Putamen (tissue), 1 donor: ENCODE data around the gene PDXP.

Source experiments
- DNase-seq: peaks from one replicate; pipeline ENCODE4 v3.0.0-alpha.2; 2016; ENCODE audit warnings: low spot score

Gene PDXP

GRCh38 chr22:37697538-37697835, 39.0 kb downstream of the PDXP start:
- no peak for DNase-seq

DNA sequence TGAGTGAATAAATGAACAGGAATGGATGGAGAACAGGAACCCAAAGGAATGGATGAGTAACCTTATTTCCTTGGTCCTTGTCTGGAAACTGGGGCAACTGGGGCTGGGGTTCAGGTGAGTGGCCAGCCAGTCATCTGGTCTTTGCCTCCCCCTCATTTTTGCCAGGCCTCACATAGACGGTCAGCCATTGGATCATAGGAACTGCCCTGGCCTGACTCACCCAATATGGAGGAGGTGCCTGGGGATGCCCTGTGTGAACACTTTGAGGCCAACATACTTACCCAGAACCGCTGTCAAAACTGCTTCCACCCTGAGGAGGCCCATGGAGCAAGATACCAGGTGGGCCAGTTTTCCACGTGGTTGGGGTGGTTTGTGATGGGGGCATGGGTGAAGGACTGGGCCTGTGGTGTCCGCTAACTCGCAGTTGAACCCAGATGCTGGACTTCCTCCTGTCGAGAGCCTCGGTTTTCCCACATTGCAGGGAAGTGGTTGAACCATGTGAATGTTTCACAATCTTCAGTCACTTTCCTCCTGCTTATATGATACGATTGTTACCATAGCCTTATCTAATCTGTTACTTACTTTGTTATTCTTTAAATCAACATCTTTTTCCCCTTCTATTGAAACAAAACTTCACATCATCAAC, 42.7 kb downstream of the PDXP start:
- no peak for DNase-seq

DNA sequence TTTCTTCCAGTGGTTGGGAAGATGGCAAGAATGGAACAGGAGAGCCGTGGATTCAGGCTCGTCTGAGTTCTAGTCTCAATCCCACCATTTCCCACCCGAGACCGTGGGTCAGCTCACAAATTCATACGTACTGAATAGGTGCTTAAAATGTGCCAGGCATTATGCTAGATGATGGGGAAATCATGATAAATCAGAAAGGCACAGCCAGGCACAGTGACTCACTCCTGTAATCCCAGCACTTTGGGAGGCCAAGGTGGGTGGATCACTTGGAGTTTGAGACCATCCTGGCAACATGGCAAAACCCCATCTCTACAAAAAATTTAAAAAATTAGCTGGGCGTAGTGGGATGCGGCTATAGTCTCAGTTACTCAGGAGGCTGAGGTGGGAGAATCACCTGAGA, 45.4 kb downstream of the PDXP start:
- no peak for DNase-seq

- no peak for DNase-seq
These were observed 46.1 kb downstream of the PDXP start for GRCh38 chr22:37704645-37705044.

- DNase-seq = no peak
These were observed 46.7 kb downstream of the PDXP start for GRCh38 chr22:37705205-37705604.

DNA sequence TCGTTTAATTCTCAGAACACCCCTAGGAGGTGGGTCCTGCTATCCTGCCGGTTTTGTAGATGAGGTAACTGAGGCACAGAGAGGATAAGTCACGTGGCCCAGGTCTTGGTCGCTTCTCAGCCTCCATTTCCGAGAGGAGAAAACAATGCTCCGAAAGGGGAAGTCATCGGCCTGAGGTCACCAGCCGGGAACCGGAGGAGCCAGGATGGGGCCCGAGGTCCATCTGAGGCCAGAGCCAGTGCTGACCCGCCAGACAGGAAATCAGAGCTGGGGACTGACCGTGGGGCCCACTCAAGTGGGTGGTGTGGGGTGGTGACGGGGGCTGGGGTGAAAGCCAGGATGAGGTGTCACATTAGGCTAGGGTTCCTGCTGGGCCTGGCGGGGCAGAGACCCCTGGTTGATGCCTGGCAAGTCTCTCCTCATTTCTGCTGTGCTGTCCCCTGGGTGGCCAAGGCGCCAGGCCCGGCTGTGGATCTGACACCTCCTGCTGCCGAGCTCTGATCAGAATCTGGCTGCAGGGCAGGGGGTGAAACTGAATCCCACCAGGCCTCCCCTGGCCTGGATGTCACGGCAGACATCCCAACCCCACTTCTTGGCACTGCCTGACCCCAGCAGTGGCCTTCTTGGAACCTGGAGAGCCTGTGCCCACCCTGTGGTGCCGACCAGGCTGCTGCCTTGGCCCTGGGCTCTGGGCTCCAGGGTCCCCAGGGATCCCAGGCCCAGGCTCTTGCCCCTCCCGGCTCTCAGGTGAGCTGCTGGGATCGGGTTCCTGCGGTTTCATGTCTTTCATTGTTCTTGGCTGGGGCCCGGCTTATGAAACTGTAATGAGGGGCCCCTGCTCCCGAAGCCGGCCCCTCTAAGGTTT, 50.3 kb downstream of the PDXP start:
- no peak for DNase-seq

DNA sequence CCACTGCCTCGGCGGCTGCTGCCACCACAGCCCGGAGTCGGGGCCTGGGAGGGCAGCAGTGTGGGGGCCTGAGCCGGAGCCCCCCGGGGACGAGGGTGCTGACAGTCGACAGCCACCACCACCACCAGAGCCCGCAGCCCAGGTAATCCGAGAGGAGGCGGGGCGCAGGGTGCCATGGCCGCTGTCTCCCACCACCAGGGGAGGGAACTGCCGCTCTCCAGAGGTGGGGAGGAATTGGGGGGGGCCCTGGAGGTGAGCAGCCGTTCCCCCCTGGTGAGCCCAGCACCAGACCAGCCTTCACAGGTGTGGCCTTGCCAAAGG, 50.9 kb downstream of the PDXP start:
- no peak for DNase-seq

DNA sequence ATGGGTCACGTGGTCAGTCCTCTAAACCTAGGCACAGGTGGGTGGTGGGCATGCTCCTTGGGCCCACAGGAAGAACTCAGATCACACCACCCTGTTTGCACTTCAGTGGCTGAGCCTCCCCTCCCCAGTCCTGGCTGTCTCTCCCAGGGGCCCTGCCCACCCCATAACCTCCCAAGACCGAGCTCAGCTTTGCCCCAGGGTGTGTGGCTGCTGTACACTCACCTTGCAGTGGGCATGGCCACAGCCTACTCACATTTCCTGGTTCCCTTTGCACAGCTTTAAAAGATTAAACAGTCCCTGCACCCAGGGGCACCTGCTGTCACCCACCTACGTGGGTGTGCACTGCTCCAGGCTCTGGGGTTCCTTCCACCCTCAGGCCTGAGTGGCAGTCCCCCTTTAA, 52.2 kb downstream of the PDXP start:
- DNase-seq = no peak

DNA sequence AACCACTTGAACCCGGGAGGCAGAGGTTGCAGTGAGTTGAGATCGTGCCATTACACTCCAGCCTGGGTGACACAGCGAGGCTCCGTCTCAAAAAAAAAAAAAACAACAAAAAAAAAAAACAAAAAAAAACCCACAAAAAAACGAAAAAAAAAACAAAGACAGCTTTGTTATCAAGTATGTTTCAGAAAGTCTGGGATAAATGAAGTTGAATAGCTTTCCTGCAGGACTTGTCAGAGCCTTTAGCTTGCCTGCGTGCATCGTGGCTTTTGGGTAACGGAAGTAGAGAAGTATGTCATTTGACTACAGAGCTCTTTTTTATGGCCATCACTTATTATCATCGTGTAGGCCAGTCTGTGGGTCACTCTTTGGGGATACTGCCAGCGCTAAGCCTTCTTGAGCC, 53.0 kb downstream of the PDXP start:
- DNase-seq = no peak

- no peak for DNase-seq
These were observed 55.2 kb downstream of the PDXP start for GRCh38 chr22:37713761-37714160.

DNA sequence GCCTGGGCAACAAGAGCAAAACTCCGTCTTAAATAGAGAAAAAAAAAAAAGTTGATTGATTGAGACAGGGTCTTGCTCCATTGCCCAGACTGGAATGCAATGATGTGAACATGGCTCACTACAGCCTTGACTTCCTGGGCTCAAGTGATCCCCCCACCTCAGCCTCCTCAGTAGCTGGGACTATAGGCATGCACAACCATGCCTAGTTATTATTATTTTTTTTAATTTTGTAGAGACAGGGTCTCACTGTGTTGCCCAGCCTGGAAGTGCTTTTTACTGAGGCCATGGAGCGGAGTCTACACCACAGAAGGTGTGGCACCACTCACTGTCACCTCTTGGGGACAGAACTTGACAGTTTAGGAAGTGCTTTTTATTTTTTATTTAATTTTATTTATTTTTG, 56.1 kb downstream of the PDXP start:
- no peak for DNase-seq

- DNase-seq = no peak
These were observed 57.2 kb downstream of the PDXP start for GRCh38 chr22:37715760-37716159.
